Measurements from ENCODE around the gene RUBCN. TPM values are rescaled to one million over a fixed set of nuclear protein-coding genes. Genes with fewer than 3 reads are reported as not detected.
"Not testable (repeated sequence)": the region's sequence is repeated elsewhere in the genome, so short reads cannot be mapped to it uniquely, and the experiment has no call there.

The RUBCN gene
- total RNA-seq, 1 donor: 22.3 TPM

DNA sequence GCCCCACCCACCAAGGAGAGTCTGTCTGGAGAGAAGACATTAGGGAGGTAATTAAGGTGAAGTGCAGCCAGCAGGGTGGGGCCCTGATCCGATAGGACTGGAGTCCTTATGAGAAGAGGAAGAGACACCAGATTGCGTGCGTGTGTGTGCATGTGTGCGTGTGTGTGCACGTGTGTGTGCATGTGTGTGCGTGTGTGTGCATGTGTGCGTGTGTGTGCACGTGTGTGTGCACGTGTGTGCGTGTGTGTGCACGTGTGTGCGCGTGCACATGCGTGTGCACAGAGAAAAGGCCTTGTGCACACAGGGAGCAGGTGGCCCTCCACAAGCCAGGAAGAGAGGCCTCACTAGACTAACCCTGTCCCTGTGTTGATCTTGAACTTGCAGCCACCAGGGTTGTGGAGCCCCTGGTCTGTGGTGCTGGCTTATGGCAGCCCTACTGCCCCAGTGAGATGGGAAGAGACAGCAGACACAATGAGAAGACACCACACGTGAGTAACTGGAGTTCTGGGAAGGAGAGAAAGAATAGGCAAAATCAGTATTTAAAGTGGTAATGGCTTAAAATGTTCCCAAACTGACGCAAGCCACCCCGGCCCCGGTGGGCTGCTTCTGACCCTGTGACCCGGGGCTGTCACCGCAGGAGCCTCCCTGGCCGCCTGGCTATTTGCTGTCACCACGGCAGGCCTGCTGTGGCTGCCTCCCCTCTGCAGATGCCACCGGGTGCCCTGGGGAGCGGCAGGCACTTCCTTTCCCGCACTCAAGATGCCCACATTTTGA is 73.2 kb downstream of the RUBCN start:
- H3K4me3 ChIP-seq (ENCODE audit: low read depth, low read length); DNase-seq (ENCODE audit: low read depth): not testable (repeated sequence)

GRCh38 chr3:197662352-197662751 is 74.4 kb downstream of the RUBCN start:
- DNase-seq (ENCODE audit: low read depth): not testable (repeated sequence)

DNA sequence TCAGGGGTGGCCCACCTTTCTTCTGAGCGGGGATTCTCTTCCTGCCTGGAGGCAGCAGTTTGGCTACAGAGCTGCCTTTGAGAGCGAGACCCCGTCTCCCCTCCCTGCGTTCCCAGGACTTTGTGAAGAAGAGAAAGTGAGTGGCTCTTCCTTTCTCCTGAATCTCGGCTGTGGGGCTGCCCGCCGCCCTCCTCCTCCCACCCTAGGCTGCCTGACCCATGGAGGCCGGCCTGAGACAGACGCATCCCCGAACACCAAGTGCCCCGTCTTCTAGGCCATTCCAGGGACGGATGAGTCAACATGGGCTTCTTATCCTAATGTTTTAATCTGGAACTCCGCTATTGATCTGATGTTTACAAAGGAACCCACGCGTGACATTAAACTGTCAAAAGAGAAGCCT is 74.8 kb downstream of the RUBCN start:
- H3K4me3 ChIP-seq (ENCODE audit: low read depth, low read length); DNase-seq (ENCODE audit: low read depth): not testable (repeated sequence)

More at GRCh38 chr3:197662352-197662751, 74.4 kb downstream of the RUBCN start:
- H3K4me3 ChIP-seq (ENCODE audit: low read depth, low read length): not testable (repeated sequence)

DNA sequence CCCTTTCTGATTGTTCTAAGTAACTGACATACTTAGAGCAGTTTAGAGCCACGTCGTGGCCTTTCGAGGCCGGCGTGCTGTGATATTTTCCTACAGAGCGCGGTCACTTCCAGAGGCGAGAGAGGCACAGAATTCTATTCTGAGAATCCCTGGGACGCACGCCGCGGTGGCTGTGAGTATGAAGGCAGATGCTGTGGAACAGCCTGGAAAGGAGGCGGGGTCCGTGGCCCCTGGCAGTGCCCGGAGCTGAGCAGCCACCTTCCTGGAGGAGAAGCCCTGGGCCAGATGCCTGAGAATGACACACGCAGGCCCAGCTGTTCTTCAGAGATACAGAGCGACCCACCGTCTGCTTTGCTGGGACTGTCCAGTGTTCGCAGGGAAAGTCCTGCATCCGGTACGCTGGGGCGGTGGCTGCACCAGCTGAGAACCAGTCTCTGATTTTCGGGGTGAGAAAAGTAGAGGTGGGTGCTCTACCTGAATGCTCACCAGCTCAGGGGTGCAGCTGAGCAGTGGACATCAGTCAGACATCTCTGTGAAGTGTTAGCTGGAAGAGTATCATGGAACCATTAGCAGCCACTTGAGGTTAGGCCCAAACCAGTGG is 75.4 kb downstream of the RUBCN start:
- not testable (repeated sequence) for DNase-seq (ENCODE audit: low read depth); H3K4me3 ChIP-seq (ENCODE audit: low read depth, low read length)

DNA sequence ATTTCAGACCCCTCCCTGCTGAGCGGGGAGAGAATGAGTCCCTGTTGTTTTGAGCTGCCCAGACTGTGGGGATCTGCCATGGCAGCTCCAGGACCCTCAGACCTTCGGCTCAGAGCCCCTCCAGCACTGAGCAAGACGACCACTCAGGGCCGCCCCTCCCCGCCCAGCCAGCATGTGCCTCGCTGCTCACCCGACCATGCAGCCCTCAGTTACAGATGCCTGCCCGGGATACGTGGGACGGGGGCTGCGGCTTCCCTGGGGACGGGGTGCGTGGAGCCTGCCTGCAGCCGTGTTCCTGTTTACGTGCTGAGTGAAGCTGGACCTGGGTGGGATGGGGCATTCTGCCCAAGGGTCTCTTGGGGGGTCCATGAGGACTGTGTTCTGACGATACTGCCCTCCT is 77.0 kb downstream of the RUBCN start:
- not testable (repeated sequence) for DNase-seq (ENCODE audit: low read depth); H3K4me3 ChIP-seq (ENCODE audit: low read depth, low read length)

DNA sequence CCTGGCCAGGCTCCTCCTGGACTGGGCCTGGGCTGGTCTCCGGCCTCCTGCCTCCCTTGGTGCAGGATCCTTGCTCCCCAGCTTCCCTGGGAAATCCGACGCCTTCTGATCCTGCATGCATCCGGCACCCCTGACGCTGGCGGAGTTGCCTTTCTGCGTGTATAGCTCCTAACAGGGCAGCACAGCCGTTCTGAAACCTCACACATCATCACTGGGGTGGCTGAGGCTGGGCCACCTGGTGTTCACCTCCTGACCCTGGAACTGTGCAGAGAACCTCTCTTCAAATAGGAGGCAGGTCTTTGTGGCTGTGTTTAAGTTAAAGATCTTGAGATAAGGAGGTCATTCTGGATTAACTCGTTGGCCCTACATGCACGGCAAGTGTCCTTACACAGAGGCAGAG is 77.6 kb downstream of the RUBCN start:
- DNase-seq (ENCODE audit: low read depth); H3K4me3 ChIP-seq (ENCODE audit: low read depth, low read length): not testable (repeated sequence)

DNA sequence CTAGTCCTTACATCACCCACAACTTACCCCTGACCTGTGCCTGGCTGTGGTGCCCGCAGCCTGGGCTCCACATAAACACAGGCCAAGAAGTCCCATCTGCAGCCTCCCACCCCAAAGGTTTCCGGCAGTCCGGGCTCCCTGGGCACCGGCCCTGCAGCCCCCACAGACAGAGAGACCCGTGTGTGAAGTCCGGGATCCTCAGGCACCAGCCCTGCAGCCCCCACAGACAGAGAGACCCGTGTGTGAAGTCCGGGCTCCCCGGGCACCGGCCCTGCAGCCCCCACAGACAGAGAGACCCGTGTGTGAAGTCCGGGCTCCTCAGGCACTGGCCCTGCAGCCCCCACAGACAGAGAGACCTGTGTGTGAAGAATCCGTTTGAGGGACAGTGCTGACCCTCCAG is 78.0 kb downstream of the RUBCN start:
- DNase-seq (ENCODE audit: low read depth); H3K4me3 ChIP-seq (ENCODE audit: low read depth, low read length): not testable (repeated sequence)

- not testable (repeated sequence) for H3K4me3 ChIP-seq (ENCODE audit: low read depth, low read length); DNase-seq (ENCODE audit: low read depth)
These were observed 79.0 kb downstream of the RUBCN start for GRCh38 chr3:197657541-197658292.

GRCh38 chr3:197656960-197657359 is 79.7 kb downstream of the RUBCN start:
- not testable (repeated sequence) for DNase-seq (ENCODE audit: low read depth)

DNA sequence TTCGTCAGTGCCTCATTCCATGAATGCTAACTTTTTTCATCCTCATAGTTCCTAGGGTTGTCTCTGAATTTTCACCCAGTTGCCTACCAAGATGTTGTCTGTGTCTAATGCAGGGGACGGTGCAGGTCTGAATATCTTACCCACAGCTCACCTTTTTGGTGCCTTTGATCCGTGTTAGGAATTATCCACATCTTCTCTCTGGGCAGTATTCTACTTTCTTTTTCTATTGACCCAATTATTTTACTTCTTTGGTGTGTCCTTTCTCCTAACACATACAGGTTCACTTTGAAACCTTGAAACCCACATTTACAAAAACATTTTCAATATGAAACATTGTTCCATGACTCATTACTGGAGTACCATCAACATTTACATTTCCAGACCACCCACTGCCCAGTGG is 80.6 kb downstream of the RUBCN start:
- not testable (repeated sequence) for H3K4me3 ChIP-seq (ENCODE audit: low read depth, low read length); DNase-seq (ENCODE audit: low read depth)

More at GRCh38 chr3:197656960-197657359, 79.7 kb downstream of the RUBCN start:
- not testable (repeated sequence) for H3K4me3 ChIP-seq (ENCODE audit: low read depth, low read length)

DNA sequence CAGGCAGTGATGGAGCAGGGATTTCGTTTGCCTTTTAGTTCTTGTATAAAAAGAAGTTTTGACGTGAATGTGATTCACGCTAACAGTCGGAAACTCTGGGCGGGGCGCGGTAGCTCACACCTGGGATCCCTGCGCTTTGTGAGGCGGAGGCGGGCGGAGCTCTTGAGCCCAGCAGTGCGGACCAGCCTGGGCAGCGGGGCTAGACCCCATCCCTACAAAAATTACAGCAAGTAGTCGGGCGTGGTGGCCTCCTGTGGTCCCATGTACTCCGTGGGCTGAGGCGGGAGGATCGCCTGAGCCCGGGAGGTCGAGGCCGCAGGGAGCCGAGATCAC is 81.7 kb downstream of the RUBCN start:
- not testable (repeated sequence) for H3K4me3 ChIP-seq (ENCODE audit: low read depth, low read length); DNase-seq (ENCODE audit: low read depth)

- DNase-seq (ENCODE audit: low read depth): not testable (repeated sequence)
- peak overlapping the region; percentile 50 for H3K4me3 ChIP-seq (ENCODE audit: low read depth, low read length)
These were observed 82.4 kb downstream of the RUBCN start for GRCh38 chr3:197654090-197654997.

DNA sequence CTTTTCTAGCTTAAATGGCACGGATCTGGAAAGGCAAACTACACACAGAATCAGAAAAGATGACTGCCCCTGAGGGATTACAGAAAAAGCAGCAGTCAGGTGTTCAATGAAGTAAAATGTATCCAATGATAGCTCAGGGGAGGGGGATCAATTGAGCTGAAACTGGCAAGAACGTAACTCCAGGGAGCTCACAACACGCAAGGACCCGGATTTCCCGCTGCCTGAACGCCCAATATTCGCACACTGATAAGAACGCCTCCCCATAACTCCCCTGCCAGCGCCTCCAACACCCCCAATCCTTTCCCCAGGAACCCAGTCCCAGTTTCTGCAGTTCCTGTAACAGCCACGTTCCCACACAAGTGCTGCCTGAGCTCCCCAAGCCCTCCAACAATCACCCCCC is 83.8 kb downstream of the RUBCN start:
- not testable (repeated sequence) for DNase-seq (ENCODE audit: low read depth); H3K4me3 ChIP-seq (ENCODE audit: low read depth, low read length)

- H3K4me3 ChIP-seq (ENCODE audit: low read depth, low read length); DNase-seq (ENCODE audit: low read depth): not testable (repeated sequence)
These were observed 89.1 kb downstream of the RUBCN start for GRCh38 chr3:197647649-197648048.

DNA sequence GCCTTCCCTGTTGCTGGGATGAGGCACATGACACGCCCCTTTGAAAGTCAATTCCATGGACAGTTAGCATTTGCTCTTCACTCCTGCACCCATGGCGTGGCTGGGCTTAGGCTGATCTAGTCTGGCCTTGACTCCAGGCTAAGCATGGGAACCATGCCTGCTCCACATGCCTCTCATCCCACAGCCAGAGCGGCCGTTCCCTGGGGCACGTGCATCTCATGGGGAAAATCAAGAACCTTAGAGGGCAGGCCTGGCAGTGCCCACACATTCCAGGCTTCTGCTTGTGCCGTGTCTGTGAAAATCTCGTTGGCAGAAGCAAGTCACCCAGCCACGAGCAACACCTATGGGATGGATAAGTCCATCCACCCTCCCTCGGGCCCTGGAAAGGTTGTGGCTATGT is 89.5 kb downstream of the RUBCN start:
- H3K4me3 ChIP-seq (ENCODE audit: low read depth, low read length); DNase-seq (ENCODE audit: low read depth): not testable (repeated sequence)

DNA sequence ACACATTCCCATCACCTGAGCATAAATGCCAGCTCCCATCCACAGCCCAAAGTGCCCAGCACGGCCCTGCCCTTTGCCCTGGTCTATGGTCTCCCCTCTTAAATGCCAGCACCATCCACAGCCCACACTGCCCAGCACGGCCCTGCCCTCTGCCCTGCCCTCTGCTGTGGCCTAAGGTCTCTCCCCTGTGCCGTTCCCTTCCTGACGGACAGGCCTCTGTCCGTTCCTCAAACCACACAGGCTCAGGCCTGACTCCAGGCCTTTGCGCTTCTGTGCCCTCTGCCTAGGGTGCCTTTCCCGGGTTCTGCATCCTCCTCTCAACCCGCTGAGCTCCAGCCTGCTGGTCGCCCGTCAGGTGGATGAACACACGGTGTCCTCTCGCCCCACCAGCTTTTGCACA is 90.4 kb downstream of the RUBCN start:
- H3K4me3 ChIP-seq (ENCODE audit: low read depth, low read length); DNase-seq (ENCODE audit: low read depth): not testable (repeated sequence)

DNA sequence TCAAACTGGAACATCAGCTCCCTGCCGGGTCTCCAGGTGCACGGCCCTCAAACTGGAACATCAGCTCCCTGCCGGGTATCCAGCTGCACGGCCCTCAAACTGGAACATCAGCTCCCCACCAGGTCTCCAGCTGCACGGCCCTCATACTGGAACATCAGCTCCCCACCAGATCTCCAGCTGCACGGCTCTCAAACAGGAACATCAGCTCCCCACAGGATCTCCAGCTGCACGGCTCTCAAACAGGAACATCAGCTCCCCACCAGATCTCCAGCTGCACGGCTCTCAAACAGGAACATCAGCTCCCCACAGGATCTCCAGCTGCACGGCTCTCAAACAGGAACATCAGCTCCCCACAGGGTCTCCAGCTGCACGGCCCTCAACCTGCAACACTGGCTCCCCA is 99.1 kb downstream of the RUBCN start:
- H3K4me3 ChIP-seq (ENCODE audit: low read depth, low read length); DNase-seq (ENCODE audit: low read depth): not testable (repeated sequence)

DNA sequence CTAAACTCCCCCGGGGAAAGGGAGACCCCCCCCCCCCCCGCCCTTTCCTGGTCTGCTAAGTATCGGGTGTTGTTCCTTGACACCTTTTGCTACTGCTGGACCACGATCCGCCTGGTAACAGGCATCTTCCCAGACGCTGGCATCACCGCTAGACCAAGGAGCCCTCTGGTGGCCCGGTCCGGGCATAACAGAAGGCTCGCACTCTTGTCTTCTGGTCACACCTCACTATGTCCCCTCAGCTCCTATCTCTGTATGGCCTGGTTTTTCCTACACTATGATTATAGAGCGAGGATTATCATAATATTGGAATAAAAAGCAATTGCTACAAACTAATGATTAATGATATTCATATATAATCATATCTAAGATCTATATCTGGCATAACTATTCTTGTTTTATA is 104.7 kb downstream of the RUBCN start:
- not testable (repeated sequence) for DNase-seq (ENCODE audit: low read depth)

GRCh38 chr3:197630766-197631165 is 105.9 kb downstream of the RUBCN start:
- not testable (repeated sequence) for H3K4me3 ChIP-seq (ENCODE audit: low read depth, low read length); DNase-seq (ENCODE audit: low read depth)

More for the DNA sequence above, 104.7 kb downstream of the RUBCN start:
- not testable (repeated sequence) for H3K4me3 ChIP-seq (ENCODE audit: low read depth, low read length)
